ENCODE data around the gene RILPL1.
"Not testable (repeated sequence)": the region's sequence is repeated elsewhere in the genome, so short reads cannot be mapped to it uniquely, and the experiment has no call there.

DNA sequence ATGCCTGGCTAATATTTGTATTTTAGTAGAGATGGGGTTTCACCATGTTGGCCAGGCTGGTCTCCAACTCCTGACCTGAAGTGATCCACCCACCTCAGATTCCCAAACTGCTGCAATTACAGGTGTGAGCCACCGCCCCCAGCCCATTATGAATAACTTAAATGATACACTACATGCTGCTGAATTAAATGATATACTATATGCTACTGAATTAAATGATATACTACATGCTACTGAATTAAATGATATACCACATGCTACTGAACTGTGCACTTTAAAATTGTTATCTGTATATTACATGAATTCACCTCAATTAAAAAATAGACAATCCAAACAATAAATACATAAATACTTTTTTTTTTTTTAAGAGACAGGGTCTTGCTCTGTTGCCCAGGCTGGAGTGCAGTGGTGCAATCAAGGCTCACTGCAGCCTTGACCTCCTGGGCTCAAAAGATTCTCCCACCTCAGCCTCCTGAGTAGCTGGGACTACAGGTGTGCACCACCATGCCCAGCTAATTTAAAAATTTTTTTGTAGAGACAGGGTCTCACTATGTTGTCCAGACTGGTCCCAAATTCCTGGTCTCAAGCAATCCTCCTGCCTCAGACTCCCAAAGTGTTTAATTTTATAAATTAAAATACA, 18.8 kb downstream of the RILPL1 start:
- TF ChIP-seq POLR2A (IDR thresholded peaks at IDR 0.05; ENCODE audit: extremely low read depth, insufficient read length); CTCF (IDR thresholded peaks at IDR 0.05; ENCODE audit: low read depth, low read length): not testable (repeated sequence)
